Upper lobe of left lung (tissue), 6 donors: ENCODE results near the gene TANGO2. TPM values are rescaled to one million over a fixed set of nuclear protein-coding genes. Genes with fewer than 3 reads are reported as not detected.

ENCODE experiments used
- ATAC-seq, 2 donors: fragments of 200-7000 bp; cut with Tn5 transposase; one replicate each; pipeline ENCODE4 v1.9.1; 2022; ENCODE audit warnings: mild to moderate bottlenecking in 2 of 2, moderate library complexity in 2 of 2; ENCODE audit not compliant: low FRiP score in 2 of 2
- DNase-seq, 2 donors: peaks; one replicate each; pipeline ENCODE4 v3.0.0-alpha.2; 2019 to 2020
- H3K27ac ChIP-seq, 4 donors: fragments of 200-600 bp; sonication (generic); one replicate each; pipeline ENCODE4 v1.5.1; 2016 to 2019
- H3K27me3 ChIP-seq, 4 donors: fragments of 200-600 bp; sonication (generic); one replicate each; pipeline ENCODE4 v1.5.1; 2017 to 2019
- H3K36me3 ChIP-seq, 4 donors: fragments of 200-600 bp; sonication (generic); one replicate each; pipeline ENCODE4 v1.5.1; 2016 to 2019
- H3K4me1 ChIP-seq, 4 donors: fragments of 200-600 bp; sonication (generic); one replicate each; pipeline ENCODE4 v1.5.1; 2018 to 2019
- H3K4me3 ChIP-seq, 4 donors: fragments of 200-600 bp; sonication (generic); one replicate each; pipeline ENCODE4 v1.5.1; 2017 to 2019; ENCODE audit warnings: mild to moderate bottlenecking in 2 of 4, moderate library complexity in 1 of 4
- H3K9me3 ChIP-seq, 4 donors: fragments of 200-600 bp; sonication (generic); one replicate each; pipeline ENCODE4 v1.5.1; 2018 to 2019
- EP300 ChIP-seq, 4 donors: sonication (generic); formaldehyde crosslinking; IDR thresholded peaks; one replicate each; pipeline ENCODE4 v1.5.1; 2017; ENCODE audit warnings: antibody characterized with exemption in 4 of 4, control low read depth in 2 of 4
- POLR2A ChIP-seq, 4 donors: fragments of 450-650 bp; IDR thresholded peaks; one replicate each; pipeline ENCODE4 v1.5.1; 2016 to 2017; ENCODE audit warnings: antibody characterized with exemption in 4 of 4, mild to moderate bottlenecking in 2 of 4
- POLR2AphosphoS5 ChIP-seq, 2 donors: sonication (generic); formaldehyde crosslinking; IDR thresholded peaks; one replicate each; pipeline ENCODE4 v1.5.1; 2017; ENCODE audit warnings: antibody characterized with exemption in 2 of 2
- WGBS, 2 donors: methylation state at CpG; one replicate each; pipeline ENCODE4 v1.1.5; 2017 to 2018; 5-methylcytosine and 5-hydroxymethylcytosine counted together
- total RNA-seq, 6 donors: library from RNA; depleted of rRNA in 4 of 6; stranded (reverse); fragments of >200 nt in 4 of 6; gene quantifications; one replicate each; pipeline versions ENCODE4 v1.1.0 to v1.2.1, GENCODE V29; 2016 to 2021
- TF ChIP-seq, protein P1 (sequence below), 6 experiments: fragments of 450-650 bp in 4 of 6; fragments of 200-600 bp in 2 of 6; sonication (generic) in 2 of 6; IDR thresholded peaks; one replicate each; pipeline ENCODE4 v1.5.1; 2016 to 2019; ENCODE audit warnings: antibody characterized with exemption in 6 of 6
- donor health status: DM: no; HTN: no; CAD: no; lungs with moderate emphysema.
- donor health status: DM: no; HTN: yes; CAD: no; lungs with severe emphysema.

Gene TANGO2
- total RNA-seq, 6 donors from 2014 or later, result 33.9 to 94.3 (median 55.0) TPM

DNA sequence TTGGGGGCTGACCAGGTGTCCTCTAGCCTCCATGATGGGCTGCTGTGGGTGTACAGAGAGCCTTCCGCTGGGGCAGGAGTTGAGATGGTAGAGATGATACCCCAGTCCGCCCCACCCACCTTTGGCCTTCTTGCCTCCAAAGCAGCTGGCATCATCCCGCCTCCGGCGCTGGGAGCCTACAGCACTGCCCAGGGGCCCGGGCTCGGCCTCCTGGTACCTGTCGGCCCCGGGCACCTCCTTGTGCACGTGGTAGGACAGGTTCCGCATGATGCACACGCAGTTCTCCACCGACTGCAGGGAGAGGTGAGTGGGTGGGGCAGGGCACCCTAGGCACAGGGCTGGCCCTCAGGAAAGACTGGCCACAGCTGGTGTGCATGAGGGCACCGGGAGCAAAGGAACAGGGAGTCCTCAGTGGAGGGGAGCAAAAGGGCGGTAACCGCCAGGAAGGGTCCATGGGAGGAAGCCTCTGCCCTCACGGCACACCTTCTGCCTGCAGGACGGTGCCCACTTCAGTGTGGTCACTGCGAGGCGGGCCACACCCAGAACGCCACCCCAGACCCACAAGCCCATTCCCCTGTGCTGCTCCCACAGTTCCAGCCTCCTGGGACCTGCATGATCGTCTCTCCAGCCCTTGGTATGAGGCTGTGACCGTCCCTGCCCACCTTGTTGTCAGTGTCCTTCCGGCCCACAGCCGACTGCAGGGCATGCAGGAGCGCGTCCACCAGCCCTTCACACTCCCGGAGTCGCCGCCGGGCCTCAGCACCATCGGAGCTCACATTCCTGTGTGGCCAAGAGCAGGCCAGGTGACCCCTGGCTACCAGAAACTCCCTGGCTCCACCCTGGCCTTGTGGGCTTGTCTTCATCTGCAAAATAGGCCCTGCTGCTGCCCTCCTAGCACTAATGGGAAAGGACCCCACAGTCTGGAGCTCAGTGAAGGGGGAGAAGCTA, 43.3 kb upstream of the TANGO2 start:
- H3K27me3 ChIP-seq, result no peaks in the 10 kb centered on the region

DNA sequence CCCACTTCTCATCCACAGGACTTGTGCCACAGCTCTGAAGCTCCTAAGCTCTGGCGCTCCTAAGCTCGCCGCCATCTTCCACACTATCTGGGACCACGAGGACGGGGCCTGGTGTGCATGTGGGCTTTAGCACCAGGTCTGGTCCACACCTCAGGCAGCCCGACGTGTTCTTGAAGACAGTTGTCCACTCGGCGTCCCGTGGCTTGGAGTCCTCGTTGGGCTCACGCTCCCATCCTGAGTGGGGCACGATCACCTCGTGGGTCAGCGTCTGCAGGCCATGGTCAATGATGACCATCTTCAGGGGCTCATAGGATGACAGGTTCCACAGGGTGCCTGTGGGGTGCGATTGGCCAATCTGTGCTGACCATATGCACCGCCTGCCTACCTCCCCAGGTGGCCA, 42.2 kb upstream of the TANGO2 start:
- ATAC-seq (no peak), DNase-seq (peak in 1 of 2 donors; percentile 66)
- Histone ChIP-seq H3K27ac (no peak overlapping the region), H3K27me3 (no peaks in the 10 kb centered on the region), H3K36me3 (peaks cover 0 to 39% (median 18%) of the 10 kb centered on the region in 4 donors), H3K4me1 (peaks cover 0 to 11% (median 7%) of the 10 kb centered on the region in 4 donors), H3K4me3 (no peak overlapping the region), H3K9me3 (no peaks in the 10 kb centered on the region)
- no peak for TF ChIP-seq EP300 (IDR thresholded peaks at IDR 0.05)
- no peak for TF ChIP-seq POLR2A (IDR thresholded peaks at IDR 0.05)
- TF ChIP-seq, protein P1, sequence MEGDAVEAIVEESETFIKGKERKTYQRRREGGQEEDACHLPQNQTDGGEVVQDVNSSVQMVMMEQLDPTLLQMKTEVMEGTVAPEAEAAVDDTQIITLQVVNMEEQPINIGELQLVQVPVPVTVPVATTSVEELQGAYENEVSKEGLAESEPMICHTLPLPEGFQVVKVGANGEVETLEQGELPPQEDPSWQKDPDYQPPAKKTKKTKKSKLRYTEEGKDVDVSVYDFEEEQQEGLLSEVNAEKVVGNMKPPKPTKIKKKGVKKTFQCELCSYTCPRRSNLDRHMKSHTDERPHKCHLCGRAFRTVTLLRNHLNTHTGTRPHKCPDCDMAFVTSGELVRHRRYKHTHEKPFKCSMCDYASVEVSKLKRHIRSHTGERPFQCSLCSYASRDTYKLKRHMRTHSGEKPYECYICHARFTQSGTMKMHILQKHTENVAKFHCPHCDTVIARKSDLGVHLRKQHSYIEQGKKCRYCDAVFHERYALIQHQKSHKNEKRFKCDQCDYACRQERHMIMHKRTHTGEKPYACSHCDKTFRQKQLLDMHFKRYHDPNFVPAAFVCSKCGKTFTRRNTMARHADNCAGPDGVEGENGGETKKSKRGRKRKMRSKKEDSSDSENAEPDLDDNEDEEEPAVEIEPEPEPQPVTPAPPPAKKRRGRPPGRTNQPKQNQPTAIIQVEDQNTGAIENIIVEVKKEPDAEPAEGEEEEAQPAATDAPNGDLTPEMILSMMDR (IDR thresholded peaks at IDR 0.05), result no peak
- no peak for TF ChIP-seq POLR2AphosphoS5 (IDR thresholded peaks at IDR 0.05)
- 95 to 97% methylated on average over 6 to 17 of the region's 17 CpGs for WGBS, 2 donors

More for the DNA sequence above, 43.3 kb upstream of the TANGO2 start:
- peaks cover 0 to 11% (median 7%) of the 10 kb centered on the region in 4 donors for H3K4me1 ChIP-seq
- H3K9me3 ChIP-seq, result no peaks in the 10 kb centered on the region
- WGBS, 2 donors, result 90 to 100% methylated on average over 2 to 32 of the region's 32 CpGs
- ATAC-seq, result no peak
- H3K27ac ChIP-seq, result no peak overlapping the region
- H3K36me3 ChIP-seq, result peaks cover 0 to 50% (median 24%) of the 10 kb centered on the region in 4 donors
- no peak for TF ChIP-seq POLR2A (IDR thresholded peaks at IDR 0.05)
- TF ChIP-seq, protein P1 (IDR thresholded peaks at IDR 0.05), result no peak
- TF ChIP-seq EP300 (IDR thresholded peaks at IDR 0.05), result no peak
- no peak for TF ChIP-seq POLR2AphosphoS5 (IDR thresholded peaks at IDR 0.05)
- peak in 1 of 2 donors; percentile 73 for DNase-seq
- no peak overlapping the region for H3K4me3 ChIP-seq

DNA sequence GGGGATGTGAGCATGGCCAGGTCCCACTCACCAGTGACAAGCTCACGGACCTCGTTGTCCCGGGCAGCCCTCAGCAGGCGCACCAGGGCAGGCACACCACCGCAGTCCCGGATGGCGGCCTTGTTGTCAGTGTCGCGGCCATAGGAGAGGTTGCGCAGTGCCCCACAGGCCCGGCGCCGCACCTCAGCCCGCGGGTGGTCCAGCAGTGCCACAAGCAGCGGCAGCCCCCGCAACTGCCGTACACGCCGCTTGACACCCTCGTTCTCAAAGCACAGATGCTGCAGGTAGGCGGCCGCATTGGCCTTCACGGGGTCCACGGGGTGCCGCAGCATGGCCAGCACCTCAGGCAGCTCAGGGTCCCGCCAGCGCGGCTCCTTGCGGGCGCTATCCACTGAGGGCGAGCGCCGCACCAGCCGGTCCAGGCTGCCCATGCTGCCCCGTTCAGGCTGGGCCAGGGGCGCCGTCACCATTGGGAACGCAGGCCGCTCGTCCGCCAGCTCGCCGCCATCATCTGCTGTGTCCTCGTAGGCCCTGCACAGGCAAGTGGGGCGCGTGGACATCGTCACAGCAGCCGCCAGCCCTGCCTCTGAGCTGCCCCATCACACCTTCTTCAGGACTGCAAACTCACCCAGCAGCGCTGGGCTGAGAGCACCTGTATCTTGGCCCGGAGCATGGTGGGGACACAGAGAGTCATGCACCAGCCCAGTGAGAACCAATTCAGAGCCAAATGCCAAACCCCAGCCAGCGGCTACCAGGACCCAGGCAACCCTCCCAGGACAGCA, 41.0 kb upstream of the TANGO2 start:
- no peak overlapping the region for H3K27ac ChIP-seq
- TF ChIP-seq POLR2AphosphoS5 (IDR thresholded peaks at IDR 0.05) (no peak), POLR2A (IDR thresholded peaks at IDR 0.05) (no peak), EP300 (IDR thresholded peaks at IDR 0.05) (no peak)
- TF ChIP-seq, protein P1 (IDR thresholded peaks at IDR 0.05), result no peak
- 93 to 95% methylated on average over 16 to 48 of the region's 52 CpGs for WGBS, 2 donors

DNA sequence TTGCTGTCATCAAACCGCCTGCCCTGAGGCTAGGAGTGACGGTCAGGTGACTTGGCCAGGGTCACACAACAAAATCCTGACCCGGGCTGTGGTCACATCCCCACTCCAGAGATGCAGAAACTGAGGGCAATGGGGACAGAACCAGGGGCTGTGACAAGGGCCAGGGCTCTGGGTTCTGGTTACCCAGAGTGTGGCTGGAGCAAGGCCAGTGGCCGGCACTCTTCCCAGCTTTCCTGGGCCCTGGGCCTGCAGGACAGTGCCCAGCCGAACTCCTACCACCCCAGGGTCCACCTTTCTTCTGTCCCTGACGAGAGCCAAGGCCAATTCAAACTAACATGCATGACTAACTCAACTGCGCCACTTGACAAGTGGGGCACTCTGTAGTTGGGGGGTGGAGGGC, 40.1 kb upstream of the TANGO2 start:
- H3K4me1 ChIP-seq, result peaks cover 2 to 19% (median 9%) of the 10 kb centered on the region in 4 donors
- H3K36me3 ChIP-seq, result peaks cover 0 to 37% (median 18%) of the 10 kb centered on the region in 4 donors
- TF ChIP-seq, protein P1 (IDR thresholded peaks at IDR 0.05), result no peak
- TF ChIP-seq EP300 (IDR thresholded peaks at IDR 0.05), result no peak
- TF ChIP-seq POLR2AphosphoS5 (IDR thresholded peaks at IDR 0.05), result no peak
- TF ChIP-seq POLR2A (IDR thresholded peaks at IDR 0.05), result no peak
- 91 to 100% methylated on average over 1 to 6 of the region's 7 CpGs for WGBS, 2 donors
- ATAC-seq, result no peak
- no peaks in the 10 kb centered on the region for H3K9me3 ChIP-seq
- H3K27me3 ChIP-seq, result no peaks in the 10 kb centered on the region
- H3K27ac ChIP-seq, result no peak overlapping the region
- no peak for DNase-seq
- H3K4me3 ChIP-seq, result no peak overlapping the region

More for the DNA sequence above, 41.0 kb upstream of the TANGO2 start:
- H3K27me3 ChIP-seq, result no peaks in the 10 kb centered on the region
- DNase-seq, result peak in 1 of 2 donors; percentile 83
- peaks cover 0 to 37% (median 18%) of the 10 kb centered on the region in 4 donors for H3K36me3 ChIP-seq
- H3K4me1 ChIP-seq, result peaks cover 0 to 12% (median 4%) of the 10 kb centered on the region in 4 donors
- no peaks in the 10 kb centered on the region for H3K9me3 ChIP-seq
- ATAC-seq, result no peak
- no peak overlapping the region for H3K4me3 ChIP-seq
